Suprapubic skin (tissue), 4 donors: ENCODE results near the gene SEMA3G. TPM values are rescaled to one million over a fixed set of nuclear protein-coding genes. Genes with fewer than 3 reads are reported as not detected.

Source experiments
- DNase-seq, 2 donors: peaks; one replicate each; pipeline ENCODE4 v3.0.0-alpha.2; 2019; ENCODE audit warnings: low spot score in 2 of 2
- H3K27ac ChIP-seq: fragments of 200-600 bp; sonication (generic); one replicate; pipeline ENCODE4 v1.5.1; 2019
- H3K27me3 ChIP-seq: fragments of 200-600 bp; sonication (generic); one replicate; pipeline ENCODE4 v1.5.1; 2019
- H3K36me3 ChIP-seq: fragments of 200-600 bp; sonication (generic); one replicate; pipeline ENCODE4 v1.5.1; 2019
- H3K4me1 ChIP-seq: fragments of 200-600 bp; sonication (generic); one replicate; pipeline ENCODE4 v1.5.1; 2019
- H3K4me3 ChIP-seq: fragments of 200-600 bp; sonication (generic); one replicate; pipeline ENCODE4 v1.5.1; 2019; ENCODE audit warnings: mild to moderate bottlenecking
- H3K9me3 ChIP-seq: fragments of 200-600 bp; sonication (generic); one replicate; pipeline ENCODE4 v1.5.1; 2019
- CTCF ChIP-seq, 2 donors: fragments of 200-600 bp in 1 of 2; fragments of 450-650 bp in 1 of 2; sonication (generic) in 1 of 2; IDR thresholded peaks; one replicate each; pipeline ENCODE4 v1.5.1; 2016 to 2019; ENCODE audit warnings: antibody characterized with exemption in 2 of 2, mild to moderate bottlenecking in 1 of 2, moderate library complexity in 1 of 2
- EP300 ChIP-seq: sonication (generic); formaldehyde crosslinking; IDR thresholded peaks from one replicate; pipeline ENCODE4 v1.6.1; 2017; ENCODE audit warnings: antibody characterized with exemption
- POLR2A ChIP-seq, 2 donors: fragments of 450-650 bp; IDR thresholded peaks; one replicate each; pipeline ENCODE4 v1.6.1; 2017; ENCODE audit warnings: antibody characterized with exemption in 2 of 2, mild to moderate bottlenecking in 2 of 2, moderate library complexity in 2 of 2
- POLR2AphosphoS5 ChIP-seq, 3 donors: sonication (generic); formaldehyde crosslinking; IDR thresholded peaks; one replicate each; pipeline ENCODE4 v1.6.1; 2017; ENCODE audit warnings: antibody characterized with exemption in 3 of 3
- WGBS: methylation state at CpG from one replicate; pipeline ENCODE4 v1.1.5; 2018; 5-methylcytosine and 5-hydroxymethylcytosine counted together
- total RNA-seq, 4 donors: library from RNA; depleted of rRNA; stranded (reverse); fragments of >200 nt; gene quantifications; one replicate each; pipeline ENCODE4 v1.1.0, GENCODE V29; 2016

The SEMA3G gene
- 10 to 100 TPM; 14.4 to 44.0 (median 26.5) TPM for total RNA-seq

GRCh38 chr3:52444860-52445793 is at the start of gene SEMA3G:
SEMA3G (minus strand) TSS chr3:52445103; CDS start chr3:52445027, 76 bp downstream.
- no peak within 1 kb of the TSS for H3K27ac ChIP-seq
- no peak for TF ChIP-seq POLR2A (IDR thresholded peaks at IDR 0.05)
- peak; percentile 62 to 77 for TF ChIP-seq CTCF (IDR thresholded peaks at IDR 0.05)
- no peak for TF ChIP-seq EP300
- no peak for TF ChIP-seq POLR2AphosphoS5 (IDR thresholded peaks at IDR 0.05)

GRCh38 chr3:52494445-52494844 is 49.5 kb upstream of the SEMA3G start:
- peaks cover 47% of the 10 kb centered on the region for H3K4me1 ChIP-seq
- H3K9me3 ChIP-seq, result no peaks in the 10 kb centered on the region
- H3K27ac ChIP-seq, result peak overlapping the region; percentile 80
- H3K36me3 ChIP-seq, result peaks cover 40% of the 10 kb centered on the region
- TF ChIP-seq POLR2AphosphoS5 (IDR thresholded peaks at IDR 0.05) (no peak), CTCF (IDR thresholded peaks at IDR 0.05) (no peak), EP300 (no peak), POLR2A (IDR thresholded peaks at IDR 0.05) (no peak)
- H3K4me3 ChIP-seq, result peak overlapping the region; percentile 40
- no peaks in the 10 kb centered on the region for H3K27me3 ChIP-seq
- 79% methylated on average over 6 of the region's 7 CpGs for WGBS
- no peak for DNase-seq

More at GRCh38 chr3:52444860-52445793, at the start of gene SEMA3G:
- no peaks in the 10 kb centered on the region for H3K27me3 ChIP-seq
- no peaks in the 10 kb centered on the region for H3K36me3 ChIP-seq
- DNase-seq, result peak; percentile 85 to 93
- H3K4me3 ChIP-seq, result peak within 1 kb of the TSS; percentile 46
- WGBS, result 38% methylated on average over 9 of the region's 19 CpGs
- no peaks in the 10 kb centered on the region for H3K9me3 ChIP-seq
- H3K4me1 ChIP-seq, result peaks cover 23% of the 10 kb centered on the region

GRCh38 chr3:52493232-52494017 is 48.5 kb upstream of the SEMA3G start:
- H3K27me3 ChIP-seq, result no peaks in the 10 kb centered on the region
- no peak overlapping the region for H3K27ac ChIP-seq
- TF ChIP-seq POLR2A (IDR thresholded peaks at IDR 0.05), result no peak
- peaks cover 51% of the 10 kb centered on the region for H3K36me3 ChIP-seq
- 92% methylated on average over 4 of the region's 7 CpGs for WGBS
- H3K9me3 ChIP-seq, result no peaks in the 10 kb centered on the region
- no peak overlapping the region for H3K4me3 ChIP-seq
- DNase-seq, result no peak
- H3K4me1 ChIP-seq, result peaks cover 44% of the 10 kb centered on the region

- no peak for DNase-seq
- peaks cover 64% of the 10 kb centered on the region for H3K36me3 ChIP-seq
- H3K4me1 ChIP-seq, result peaks cover 36% of the 10 kb centered on the region
- no peaks in the 10 kb centered on the region for H3K27me3 ChIP-seq
- no peak overlapping the region for H3K4me3 ChIP-seq
- TF ChIP-seq CTCF (IDR thresholded peaks at IDR 0.05), result no peak
- no CpG with 5 or more reads among the region's 21 CpGs for whole genome bisulfite sequencing
- H3K27ac ChIP-seq, result no peak overlapping the region
- no peaks in the 10 kb centered on the region for H3K9me3 ChIP-seq
Measured at GRCh38 chr3:52492059-52492458, 47.2 kb upstream of the SEMA3G start.

- DNase-seq, result no peak
- H3K4me1 ChIP-seq, result peaks cover 32% of the 10 kb centered on the region
- H3K27me3 ChIP-seq, result no peaks in the 10 kb centered on the region
- no peak overlapping the region for H3K4me3 ChIP-seq
- peak overlapping the region; percentile 66 for H3K27ac ChIP-seq
- TF ChIP-seq POLR2AphosphoS5 (IDR thresholded peaks at IDR 0.05) (no peak), EP300 (no peak), CTCF (IDR thresholded peaks at IDR 0.05) (no peak), POLR2A (IDR thresholded peaks at IDR 0.05) (no peak)
- H3K9me3 ChIP-seq, result no peaks in the 10 kb centered on the region
- H3K36me3 ChIP-seq, result peaks cover 75% of the 10 kb centered on the region
- 86% methylated on average over 14 of the region's 23 CpGs for WGBS
Measured at GRCh38 chr3:52490939-52491526, 46.1 kb upstream of the SEMA3G start.
